T-helper 1 cell treated with Interleukin-12 subunit alpha and Interleukin-12 subunit beta and Interleukin-4 antibody, amounts not matched to agents 30 ng/mL and 1 ng/mL, for 36 hours (primary cell): ENCODE results near the gene TGFBR3. TPM values are rescaled to one million over a fixed set of nuclear protein-coding genes. Genes with fewer than 3 reads are reported as not detected.

Experiments
- intact Hi-C: fragments of 100-400 bp; cut with micrococcal nuclease; formaldehyde crosslinking; loops from one replicate; pipeline ENCODE4 v1.15.1; 2024
- total RNA-seq: library from RNA; stranded (reverse); gene quantifications from 2 replicates; pipeline ENCODE4 v1.2.3, GENCODE V29; 2022

The TGFBR3 gene
- total RNA-seq, 1 donor from 2014 or later: 12.9 TPM

DNA sequence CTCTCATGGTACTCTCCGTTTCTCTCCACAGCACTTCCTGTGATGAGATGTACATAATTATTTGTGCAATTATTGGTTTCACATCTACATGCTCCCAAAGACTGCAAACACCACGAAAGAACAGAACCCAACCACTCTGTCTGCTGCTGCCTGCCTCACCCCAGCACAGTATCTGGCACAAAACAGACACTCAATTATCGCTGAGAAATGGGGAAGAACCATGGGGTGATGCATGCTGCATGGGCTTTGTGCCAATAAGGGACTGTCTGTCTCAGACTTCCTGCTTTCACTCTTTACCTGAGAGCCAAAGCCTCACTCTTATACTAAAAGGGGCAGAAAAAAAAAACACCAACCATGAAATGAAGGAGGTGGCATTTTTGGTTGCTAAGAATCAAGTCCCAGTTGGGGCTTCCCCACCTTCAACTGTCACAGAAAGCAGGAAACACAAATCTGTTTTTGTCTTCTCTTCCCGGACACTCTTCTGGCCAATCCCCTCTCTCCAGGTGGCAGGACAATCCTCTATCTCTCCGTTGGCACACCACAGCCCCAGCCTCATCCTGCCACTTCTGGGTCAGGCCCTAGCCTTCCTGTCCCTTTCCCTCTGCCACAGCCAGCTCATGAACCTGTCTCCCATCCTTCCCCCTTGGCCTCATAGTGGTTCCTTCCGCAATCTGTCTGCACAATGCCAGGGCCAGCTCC, 82.0 kb downstream of the TGFBR3 start:
- intact Hi-C loops: loop anchor here (1.0 to 10.0 kb wide), 22 partner anchors 50 to 1541 kb away; partner anchors contain the start of genes DIPK1A, DR1, GLMN and RPAP2

DNA sequence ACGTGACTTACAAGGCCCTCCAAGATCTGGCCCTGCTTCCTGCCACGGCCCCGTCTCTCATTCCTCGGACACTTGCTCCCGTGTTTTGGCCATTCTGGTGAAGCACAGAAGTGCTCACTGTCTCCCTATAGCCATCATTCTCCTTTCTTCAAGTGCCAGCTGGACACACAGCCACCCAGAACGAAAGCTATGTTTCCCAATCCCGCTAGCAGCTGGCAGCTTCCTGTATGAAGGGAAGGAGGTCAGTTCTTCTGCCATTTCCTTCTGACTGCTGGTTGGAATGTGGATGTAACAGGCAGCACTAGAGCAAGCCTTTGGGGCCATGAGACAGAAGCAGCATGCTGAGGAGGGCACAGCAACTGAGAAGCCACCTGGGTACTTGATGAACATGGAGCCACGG, 82.8 kb downstream of the TGFBR3 start:
- intact Hi-C loops: loop anchor here (5.0 to 10.0 kb wide), 4 partner anchors 494 to 1542 kb away; partner anchors contain the start of genes DIPK1A, DR1, GLMN and RPAP2

DNA sequence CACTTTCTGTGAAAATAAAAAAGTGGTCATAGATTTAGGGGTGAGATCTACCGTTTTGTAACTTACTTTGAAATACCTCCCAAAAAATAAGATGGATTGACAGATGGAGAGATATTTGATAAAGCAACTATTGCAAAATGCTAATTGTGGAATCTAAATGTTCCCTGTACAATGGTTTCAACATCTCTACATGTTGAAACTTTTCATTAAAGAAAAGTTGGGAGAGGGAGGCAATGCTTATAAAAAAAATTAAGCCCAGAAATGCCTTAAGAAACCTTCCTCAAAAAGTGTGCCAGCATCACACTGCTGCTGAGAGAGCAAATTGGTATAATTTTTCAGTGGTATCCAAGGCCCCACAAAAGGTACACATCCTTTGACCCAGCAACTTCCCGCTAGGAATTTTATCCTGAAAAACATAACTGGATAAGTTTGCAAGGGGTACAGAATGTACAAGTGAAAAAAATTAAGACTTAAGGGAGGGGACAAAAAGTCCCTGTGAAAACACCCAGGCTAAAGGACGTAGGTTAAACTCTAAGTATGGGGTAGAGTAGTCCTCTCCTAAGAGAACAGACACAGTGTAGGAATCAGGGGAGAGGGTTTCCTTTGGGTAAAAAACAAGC, 84.3 kb downstream of the TGFBR3 start:
- intact Hi-C loops: loop anchor here (5.0 to 10.0 kb wide), 4 partner anchors 496 to 1543 kb away; partner anchors contain the start of genes DIPK1A, DR1, GLMN and RPAP2

DNA sequence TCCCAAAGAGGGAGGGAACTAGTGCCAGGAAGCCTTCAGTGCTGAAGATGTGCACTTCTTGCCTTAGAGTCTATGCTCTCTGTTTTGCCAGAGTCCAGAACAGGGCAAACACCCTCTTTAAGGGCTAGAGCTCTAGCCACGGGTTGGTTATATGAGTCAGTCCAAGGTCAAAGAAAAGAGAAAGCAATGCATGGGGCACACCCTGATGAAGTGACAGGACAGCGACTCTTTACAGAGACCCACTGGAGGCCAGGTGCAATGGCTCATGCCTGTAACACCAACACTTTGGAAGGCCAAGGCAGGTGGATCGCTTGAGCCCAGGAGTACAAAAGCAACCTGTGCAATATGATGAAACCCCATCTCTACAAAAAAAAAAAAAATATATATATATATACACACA, 86.1 kb downstream of the TGFBR3 start:
- intact Hi-C loops: loop anchor here (5.0 to 10.0 kb wide), 4 partner anchors 497 to 1545 kb away; partner anchors contain the start of genes DIPK1A, DR1, GLMN and RPAP2

DNA sequence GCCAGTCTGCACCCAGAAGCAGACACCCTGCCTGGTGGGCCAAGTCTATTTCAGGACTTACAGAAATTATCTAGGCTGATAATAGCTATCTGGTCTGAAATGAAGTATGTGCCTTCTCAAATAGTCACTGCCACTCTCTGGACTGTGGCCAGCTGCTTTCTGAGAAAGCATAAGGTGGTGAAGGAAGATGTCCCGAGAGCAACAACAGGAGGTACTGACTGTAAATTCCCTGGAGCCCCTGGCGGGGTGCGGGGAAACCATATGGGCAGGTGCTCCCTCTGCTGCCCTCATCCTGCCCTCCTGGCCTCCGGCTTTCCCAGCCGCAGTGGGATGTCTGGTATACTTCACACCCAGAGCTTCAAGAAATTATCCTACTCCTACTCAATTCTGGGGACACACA, 86.8 kb downstream of the TGFBR3 start:
- intact Hi-C loops: no loop called here

DNA sequence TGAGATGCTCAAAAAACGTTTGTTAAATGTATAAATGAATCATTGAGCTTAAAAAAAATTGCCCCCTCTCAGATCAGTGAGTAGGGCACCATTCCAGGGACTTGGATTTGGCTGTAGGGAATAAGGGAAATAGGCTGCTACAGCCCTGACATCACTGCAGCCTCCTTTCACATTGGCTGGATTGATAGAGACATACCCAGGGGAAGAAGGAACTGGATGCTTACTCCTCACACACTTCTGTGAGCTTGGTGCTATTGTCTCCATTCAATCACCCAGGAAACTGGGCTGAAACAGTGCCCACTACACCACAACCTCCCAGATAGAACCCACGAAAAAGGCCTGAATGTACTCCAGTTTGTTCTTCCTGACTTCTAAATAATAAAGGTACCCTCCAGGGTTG, 87.2 kb downstream of the TGFBR3 start:
- intact Hi-C loops: no loop called here

DNA sequence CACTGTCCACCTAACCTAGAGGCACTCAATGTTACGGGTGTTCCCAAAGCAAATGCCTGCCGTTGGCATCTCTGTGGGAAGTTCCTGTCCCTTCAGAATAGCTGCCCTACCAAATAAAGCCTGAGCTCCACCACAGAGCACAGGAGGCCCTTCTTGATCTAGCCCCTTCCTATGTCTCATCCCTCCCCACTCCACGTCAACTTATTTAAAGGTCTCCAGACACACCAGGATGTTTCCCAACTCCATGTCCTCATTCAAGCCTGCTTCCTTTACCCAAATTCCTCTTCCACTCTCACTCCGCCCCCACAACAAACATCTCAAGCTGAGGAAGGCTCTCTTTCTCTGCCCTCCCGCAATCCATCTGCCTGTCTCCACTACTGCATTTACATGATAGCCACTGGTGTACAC, 87.7 kb downstream of the TGFBR3 start:
- intact Hi-C loops: no loop called here

DNA sequence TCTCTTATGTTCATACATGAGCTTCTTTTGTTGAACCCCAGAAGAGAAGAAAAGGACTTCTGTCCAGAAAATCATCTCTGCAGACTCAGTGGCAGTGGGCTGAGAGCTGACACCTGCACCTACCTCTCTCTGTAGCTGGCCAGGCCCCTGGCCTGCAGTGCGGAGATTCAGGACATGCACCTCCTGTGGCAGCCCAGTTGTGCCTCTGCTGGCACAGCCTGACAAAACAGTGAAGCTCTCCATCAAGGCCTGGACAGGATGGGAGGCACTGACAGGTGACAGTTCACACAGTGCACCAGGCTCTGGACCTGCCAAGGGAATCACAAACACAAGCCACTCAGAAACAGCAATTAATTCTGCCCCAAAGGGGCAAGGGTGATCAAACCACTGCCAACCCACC, 88.8 kb downstream of the TGFBR3 start:
- intact Hi-C loops: no loop called here

DNA sequence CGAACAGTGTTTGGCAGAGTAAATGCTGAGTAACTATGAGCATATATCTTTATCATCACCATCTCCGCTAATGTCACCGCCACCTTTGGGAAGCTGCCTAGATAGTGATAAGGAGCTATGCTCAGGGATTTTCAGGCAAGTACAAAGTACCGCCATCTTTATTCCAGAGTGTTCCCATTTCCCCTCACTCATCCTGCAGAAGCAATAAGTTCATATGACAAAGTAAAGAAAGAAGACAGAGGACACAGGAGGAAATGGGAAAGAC, 89.6 kb downstream of the TGFBR3 start:
- intact Hi-C loops: no loop called here

DNA sequence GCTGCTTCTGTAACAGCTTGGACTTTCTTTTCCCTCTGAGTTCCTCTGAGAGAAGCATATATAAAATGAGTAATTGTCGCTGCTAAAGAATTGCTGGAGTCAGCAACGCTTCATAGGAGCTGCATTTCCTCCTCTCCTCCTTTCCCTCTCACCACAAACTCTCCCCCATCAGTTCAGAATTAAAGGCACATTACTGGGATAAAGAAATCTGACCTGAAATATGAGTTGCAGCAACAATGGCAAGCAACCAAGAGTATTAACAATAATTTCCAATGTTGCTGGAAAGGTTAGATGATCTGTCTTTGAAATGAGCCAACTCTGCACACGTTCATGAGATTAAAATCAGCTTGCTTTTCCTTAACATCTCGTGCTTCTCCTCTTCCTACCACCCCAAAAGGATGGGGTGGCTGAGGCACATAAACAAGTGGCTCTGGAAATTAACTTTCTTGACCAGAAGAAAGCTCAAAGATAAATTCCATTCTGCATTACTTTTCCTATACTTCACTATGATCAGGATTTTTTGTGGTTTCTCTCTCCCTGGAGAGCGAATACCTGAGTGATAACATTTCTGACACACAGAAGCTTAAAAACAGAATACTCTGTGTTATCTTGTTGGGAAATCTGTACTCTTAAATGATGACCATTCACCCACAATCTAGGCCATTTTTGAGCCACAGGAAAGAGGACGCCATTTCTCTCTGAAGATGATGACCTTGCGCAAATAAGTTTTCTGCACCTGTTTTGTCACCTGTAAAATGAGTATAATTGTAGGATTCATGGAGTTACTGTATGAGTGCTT, 90.2 kb downstream of the TGFBR3 start:
- intact Hi-C loops: no loop called here

DNA sequence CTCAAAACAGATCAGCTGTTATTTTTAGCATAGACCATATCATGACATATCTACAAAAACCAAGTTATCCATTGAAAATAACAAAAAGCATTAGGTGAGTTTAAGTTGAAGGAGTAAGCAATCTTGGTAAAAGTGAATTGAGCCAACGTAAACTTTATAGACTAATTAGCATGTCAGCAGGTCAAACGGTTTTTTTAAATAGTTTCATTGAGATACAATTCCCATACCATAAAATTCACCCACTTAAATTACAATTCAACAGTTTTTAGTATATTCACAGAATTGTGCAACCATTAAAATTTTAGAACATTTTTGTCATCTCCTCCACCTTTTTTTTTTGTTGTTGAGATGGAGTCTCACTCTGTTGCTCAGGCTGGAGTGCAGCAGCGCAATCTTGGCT, 92.1 kb downstream of the TGFBR3 start:
- intact Hi-C loops: no loop called here

DNA sequence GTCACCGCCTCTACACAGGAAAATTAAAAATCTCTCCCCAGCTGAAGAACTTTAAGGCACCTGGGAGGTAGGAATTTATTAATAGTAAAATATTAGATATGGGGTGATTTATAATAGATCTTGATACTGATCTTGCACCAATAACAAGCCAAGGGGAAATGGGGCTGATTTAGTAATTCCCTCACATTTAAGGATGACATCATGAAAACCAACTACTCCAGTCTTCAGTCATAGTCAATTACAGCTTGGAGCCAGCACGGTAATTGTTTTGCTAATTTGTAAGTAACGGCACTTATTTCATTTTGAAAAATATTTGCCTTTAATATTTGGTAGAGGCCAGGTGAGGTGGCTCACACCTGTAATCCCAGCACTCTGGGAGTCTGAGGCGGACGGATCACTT, 92.8 kb downstream of the TGFBR3 start:
- intact Hi-C loops: no loop called here

DNA sequence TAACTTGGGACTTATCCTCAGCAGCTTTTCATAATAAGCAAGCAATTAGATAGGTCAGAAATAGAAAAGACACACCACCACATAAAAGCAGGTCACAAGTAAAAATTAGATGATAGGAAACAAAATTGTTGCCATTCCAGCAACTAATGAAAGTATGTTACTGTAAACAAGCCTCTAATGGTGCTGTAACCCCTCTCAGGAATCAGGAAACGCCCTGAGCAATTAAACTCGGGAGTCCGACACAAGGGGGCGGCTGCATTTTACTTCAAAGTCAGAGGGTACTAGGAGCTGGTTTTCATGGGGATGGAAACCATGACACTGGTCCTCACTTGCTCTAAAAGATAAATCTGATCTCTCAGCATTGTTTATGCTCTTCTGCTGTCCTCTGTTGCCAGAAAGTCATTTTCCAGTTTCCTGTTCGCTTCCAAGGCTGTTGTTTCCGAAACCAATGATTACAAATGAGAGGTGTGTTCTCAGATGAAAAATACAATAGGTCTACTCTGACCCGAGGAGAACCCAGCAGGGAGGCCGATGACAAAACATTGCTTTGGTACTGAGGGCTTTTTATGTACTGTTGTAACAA, 93.4 kb downstream of the TGFBR3 start:
- intact Hi-C loops: no loop called here

DNA sequence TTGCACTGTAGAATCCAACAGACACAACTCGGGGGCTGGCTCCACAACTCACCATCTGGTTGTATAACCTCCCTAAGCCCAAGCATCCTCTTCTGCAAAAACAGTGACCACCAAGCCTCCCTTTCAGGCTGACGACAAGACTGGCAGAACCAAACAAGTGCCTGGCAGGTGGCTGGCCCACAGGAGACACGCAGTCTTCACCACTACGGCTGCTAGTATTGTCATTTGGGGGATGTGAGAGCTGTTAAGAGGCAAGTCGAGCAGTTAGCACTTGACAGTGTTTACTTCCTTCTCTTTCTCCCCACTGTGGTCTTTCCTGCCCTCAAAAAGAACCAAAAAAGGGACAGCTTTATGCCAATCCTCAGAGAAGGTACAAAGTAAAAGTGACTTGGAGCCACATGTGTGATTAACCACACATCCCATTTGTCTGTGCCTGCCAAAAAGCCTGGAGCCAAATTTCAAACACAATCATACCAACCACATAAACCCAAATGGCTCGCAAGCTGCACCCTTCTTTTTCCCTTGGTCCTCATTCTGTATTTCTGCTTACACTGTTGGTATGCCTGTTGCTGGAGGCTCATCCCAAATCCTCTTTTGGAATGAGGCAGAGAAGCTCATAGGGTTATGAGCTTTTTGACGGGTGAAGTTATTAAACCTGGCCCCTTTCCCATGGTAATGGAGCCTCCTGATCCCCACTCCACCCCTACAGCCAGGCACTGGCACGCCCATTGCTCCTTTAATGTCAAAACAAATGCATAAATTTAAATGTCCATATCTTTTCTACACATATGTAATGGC, 94.1 kb downstream of the TGFBR3 start:
- intact Hi-C loops: no loop called here

DNA sequence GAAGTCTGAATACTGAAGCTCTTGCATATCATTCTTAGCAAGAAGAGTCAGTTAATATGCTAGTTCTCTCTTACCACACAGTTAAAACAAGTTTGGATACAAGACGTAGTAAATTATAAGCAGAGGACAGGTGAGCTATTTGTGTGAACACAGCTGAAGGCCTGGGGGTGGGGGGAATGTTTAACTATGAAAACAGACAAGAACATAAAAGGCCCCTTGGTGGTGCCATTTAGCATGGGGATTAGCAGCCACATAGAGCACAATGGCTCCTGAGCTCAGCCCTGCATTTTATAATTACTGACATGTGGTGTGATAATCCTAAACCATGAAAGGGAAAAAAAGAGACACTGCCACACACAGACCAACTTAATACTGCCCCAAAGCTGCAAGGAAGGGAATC, 94.8 kb downstream of the TGFBR3 start:
- intact Hi-C loops: no loop called here

DNA sequence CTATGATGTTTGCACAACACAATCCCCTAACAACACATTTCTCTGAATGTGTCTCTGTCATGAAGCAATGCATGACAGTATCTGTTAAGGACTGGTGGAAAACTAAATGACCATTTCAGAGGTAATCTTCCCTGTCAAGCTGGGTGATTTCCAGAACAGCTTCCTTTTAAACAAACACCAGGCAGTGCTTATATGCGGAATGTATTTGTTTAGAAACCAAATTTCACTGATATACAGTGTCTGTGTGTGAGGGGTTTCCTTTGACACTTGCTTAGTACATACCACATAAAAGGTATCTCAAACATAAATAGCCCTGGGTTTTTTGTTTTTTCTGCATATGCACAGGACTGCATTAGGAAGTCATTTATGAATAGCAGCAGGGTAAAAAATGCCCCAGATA, 95.6 kb downstream of the TGFBR3 start:
- intact Hi-C loops: no loop called here

DNA sequence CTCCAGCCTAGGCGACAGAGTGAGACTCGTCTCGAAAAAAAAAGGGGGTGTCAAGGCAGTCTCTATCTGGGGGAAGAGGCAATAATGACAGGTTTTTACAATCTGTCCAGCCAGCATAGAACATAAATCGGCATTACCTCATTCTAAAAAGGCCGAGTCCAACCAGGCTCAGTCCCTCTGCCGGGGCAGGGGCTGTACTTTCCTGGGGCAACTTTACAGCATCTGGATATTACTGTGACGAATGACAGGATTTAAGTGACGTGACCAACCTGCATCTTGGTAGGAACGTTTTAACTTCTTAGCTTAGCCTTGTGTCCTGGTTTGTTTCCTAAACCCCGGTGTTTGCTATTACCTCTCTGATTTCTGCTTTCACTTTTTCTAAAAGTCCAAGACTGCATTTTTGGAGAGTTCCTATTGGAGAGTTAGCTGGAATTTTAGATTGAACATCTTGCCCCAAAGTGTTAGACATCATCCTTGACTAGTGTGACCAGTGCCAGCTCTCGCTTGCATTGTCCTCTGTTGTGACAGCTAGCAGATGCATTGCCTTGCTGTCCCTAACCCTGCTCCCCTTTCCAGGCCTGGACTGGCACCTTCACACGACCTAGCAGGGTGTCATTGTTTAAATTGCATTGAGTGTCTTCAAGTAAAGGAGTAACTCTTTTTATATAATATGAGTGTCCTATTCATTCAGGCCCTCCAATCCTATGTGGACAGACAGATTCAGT, 96.5 kb downstream of the TGFBR3 start:
- intact Hi-C loops: no loop called here

DNA sequence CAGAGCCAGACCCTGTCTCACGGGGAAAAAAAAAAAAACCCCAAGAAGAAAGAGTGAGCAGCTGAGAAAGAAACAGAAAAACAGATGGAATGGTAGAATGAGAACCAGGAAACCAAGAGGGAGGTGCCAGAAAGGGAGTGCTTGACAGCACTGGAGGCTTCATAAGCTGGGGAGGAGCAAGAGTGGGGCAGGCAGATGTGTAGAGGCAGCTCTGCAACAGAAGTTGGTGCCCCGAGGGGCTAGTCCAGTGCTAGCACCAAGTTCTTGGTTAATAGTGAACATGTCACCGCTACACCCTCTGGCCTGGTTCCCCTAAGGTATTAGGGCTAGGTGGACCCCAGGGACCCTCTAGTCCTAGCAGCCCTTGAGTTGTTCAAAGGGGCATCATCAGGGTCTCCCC, 98.0 kb downstream of the TGFBR3 start:
- intact Hi-C loops: no loop called here

DNA sequence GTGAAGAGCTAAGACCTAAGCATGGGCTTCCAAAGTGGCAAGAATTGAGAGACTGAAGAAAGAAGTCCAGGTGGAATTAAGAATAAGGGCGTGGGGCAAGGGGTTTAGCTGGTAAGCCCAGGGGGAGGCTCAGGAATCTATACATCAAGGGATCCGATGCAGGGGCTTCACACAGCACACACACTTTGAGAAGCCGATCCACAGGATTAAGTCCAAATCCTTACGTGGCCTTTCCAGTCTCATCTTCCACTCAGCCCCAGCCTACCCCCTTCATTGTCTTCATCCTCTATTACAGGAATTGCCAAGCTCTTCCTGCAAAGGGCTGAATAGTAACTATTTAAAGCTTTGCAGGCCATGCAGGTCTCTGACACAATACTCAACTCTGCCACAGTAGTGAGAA, 101.3 kb downstream of the TGFBR3 start:
- intact Hi-C loops: no loop called here

DNA sequence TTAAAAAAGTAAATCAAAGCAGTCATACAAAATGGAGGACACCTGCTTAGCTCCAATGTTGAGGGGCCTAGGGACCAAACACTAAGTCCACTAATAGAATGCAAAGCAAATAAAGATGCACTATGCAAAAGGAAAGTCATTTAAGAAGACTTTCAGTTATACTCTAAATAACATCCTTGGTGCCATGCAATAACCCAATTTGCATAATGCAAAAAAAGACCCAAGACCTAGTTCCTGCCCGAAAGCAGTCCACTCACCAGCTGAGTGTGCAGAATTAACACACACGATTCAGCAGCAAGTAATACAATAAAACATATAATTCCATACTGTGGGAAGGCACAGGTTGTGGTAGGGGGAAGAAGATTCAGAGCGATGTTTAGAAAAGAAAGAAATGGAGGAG, 101.8 kb downstream of the TGFBR3 start:
- intact Hi-C loops: no loop called here
